ENCODE results near the gene LRRC70.

Gene LRRC70

GRCh38 chr5:62627901-62628300 is 49.3 kb downstream of the LRRC70 start:
- no peak for DNase-seq (ENCODE audit: low spot score)
- no peak for TF ChIP-seq CTCF (IDR thresholded peaks at IDR 0.05; ENCODE audit: extremely low read depth, insufficient read depth, missing control alignments)
- in situ Hi-C loops (cut with MboI; ENCODE audit: low pct_unique_long_range_greater_than_20kb, low sequenced_read_pairs, unreplicated experiment) = no loop called here

Data from GM13977 (cell line).